ENCODE measurements around the gene ADGRG3. TPM values are rescaled to one million over a fixed set of nuclear protein-coding genes. Genes with fewer than 3 reads are reported as not detected.

ADGRG3 gene
- total RNA-seq, 1 experiment from 2014 or later, result not detected

DNA sequence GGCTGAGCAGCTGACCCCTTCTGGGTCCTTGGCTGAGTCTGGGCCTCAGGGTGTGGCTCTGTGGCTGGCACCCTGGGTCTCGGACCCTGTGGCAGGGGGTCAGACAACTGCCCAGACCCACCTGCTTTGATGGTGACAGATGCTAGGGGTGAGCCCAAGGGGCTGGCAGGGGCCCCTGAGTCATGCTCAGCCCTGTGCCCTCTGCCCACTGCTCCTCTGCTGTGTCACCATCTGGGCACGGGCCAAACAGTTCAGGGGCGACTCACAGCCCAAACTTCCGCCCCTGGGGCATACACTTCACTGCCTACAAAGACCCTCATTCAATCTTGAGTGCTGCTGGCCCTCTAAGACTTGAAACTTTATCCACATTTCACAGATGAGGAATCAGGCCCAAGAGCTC lies 33.9 kb upstream of the ADGRG3 start (continued):
- TF ChIP-seq, protein P1, sequence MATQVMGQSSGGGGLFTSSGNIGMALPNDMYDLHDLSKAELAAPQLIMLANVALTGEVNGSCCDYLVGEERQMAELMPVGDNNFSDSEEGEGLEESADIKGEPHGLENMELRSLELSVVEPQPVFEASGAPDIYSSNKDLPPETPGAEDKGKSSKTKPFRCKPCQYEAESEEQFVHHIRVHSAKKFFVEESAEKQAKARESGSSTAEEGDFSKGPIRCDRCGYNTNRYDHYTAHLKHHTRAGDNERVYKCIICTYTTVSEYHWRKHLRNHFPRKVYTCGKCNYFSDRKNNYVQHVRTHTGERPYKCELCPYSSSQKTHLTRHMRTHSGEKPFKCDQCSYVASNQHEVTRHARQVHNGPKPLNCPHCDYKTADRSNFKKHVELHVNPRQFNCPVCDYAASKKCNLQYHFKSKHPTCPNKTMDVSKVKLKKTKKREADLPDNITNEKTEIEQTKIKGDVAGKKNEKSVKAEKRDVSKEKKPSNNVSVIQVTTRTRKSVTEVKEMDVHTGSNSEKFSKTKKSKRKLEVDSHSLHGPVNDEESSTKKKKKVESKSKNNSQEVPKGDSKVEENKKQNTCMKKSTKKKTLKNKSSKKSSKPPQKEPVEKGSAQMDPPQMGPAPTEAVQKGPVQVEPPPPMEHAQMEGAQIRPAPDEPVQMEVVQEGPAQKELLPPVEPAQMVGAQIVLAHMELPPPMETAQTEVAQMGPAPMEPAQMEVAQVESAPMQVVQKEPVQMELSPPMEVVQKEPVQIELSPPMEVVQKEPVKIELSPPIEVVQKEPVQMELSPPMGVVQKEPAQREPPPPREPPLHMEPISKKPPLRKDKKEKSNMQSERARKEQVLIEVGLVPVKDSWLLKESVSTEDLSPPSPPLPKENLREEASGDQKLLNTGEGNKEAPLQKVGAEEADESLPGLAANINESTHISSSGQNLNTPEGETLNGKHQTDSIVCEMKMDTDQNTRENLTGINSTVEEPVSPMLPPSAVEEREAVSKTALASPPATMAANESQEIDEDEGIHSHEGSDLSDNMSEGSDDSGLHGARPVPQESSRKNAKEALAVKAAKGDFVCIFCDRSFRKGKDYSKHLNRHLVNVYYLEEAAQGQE (IDR thresholded peaks at IDR 0.05; ENCODE audit: low read depth), result no peak
- TF ChIP-seq CEBPB (IDR thresholded peaks at IDR 0.05; ENCODE audit: low read depth) (no peak), POLR2A (IDR thresholded peaks at IDR 0.05; ENCODE audit: borderline replicate concordance, extremely low read depth, insufficient read depth, insufficient read length) (no peak), POLR2AphosphoS5 (IDR thresholded peaks at IDR 0.05; ENCODE audit: low read depth, low read length) (no peak), SP1 (IDR thresholded peaks at IDR 0.05; ENCODE audit: low read depth) (no peak), SRF (IDR thresholded peaks at IDR 0.05; ENCODE audit: low read depth) (no peak)

DNA sequence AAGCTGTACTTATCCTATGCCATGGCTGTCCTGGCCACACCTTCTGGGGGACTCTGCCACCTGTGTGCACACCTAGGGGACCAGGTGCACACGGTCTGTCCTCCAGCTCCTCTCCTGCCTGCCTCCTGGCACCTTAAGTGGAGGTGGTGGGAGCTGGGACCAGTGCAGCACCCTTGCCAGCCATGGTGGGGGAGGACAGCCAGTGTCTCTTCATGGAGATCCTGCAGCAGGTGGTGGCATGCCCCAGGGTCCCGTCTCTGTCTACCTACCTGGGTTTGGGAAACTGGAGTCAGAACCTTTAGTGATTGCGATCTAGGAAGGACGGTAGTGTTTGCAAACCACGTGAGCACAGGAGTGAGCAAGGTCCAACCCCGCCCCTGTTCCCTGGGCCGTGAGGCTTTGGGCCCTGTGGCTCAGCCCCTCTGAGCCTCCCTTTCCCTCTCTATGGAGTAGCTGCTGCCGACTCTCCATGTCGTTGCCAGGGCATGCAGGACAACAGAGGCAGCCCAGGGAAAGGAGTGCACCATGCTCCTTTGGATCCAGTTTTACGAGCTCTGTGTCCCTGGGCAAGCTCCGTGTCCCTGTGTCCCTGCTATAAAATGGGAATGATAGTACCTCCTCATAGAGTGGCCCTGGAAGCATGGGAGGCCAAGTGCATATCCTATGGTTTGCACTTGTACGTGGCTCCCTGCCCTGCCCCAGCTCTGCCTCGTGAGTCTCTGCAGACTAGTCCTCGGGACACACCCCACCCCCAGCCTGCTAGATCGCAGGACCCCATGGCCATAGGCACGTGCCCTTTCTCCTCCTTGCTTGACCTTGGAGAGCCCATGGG lies 32.6 kb upstream of the ADGRG3 start:
- Histone ChIP-seq H3K4me1 (ENCODE audit: control insufficient read depth in 1 of 2, insufficient read depth in 2 of 2, low read length in 2 of 2) (peaks cover 13 to 44% of the 10 kb centered on the region in 2 experiments), H4K20me1 (ENCODE audit: insufficient read depth) (no peaks in the 10 kb centered on the region), H3K79me2 (ENCODE audit: insufficient read depth, low read length) (no peaks in the 10 kb centered on the region), H3K27ac (ENCODE audit: low read depth, low read length) (no peak overlapping the region), H3K4me2 (ENCODE audit: low read length) (no peak overlapping the region), H3K9me3 (ENCODE audit: control insufficient read depth in 1 of 2, insufficient read depth in 1 of 2, low read depth in 1 of 2, low read length in 2 of 2) (no peaks in the 10 kb centered on the region), H3K27me3 (ENCODE audit: insufficient read depth, low read length) (no peaks in the 10 kb centered on the region), H3K36me3 (ENCODE audit: control insufficient read depth in 1 of 2, insufficient read depth in 2 of 2, low read length in 2 of 2) (no peaks in the 10 kb centered on the region), H3K9me2 (ENCODE audit: insufficient read depth) (no peaks in the 10 kb centered on the region), H3K9ac (ENCODE audit: low read length) (no peak overlapping the region), H3K4me3 (replicated peaks in 1 of 2; ENCODE audit: low read depth in 1 of 2, low read length in 2 of 2) (no peak overlapping the region), H2AFZ (ENCODE audit: low read depth, low read length, poor library complexity, severe bottlenecking) (no peak overlapping the region)
- intact Hi-C loops (cut with micrococcal nuclease), result no loop called here
- no TSS peak for BruUV-seq (replicated peaks)
- ATAC-seq (no peak), DNase-seq (ENCODE audit: low read depth, low spot score) (no peak)
- ChIA-PET RAD21 (ENCODE audit: low non-redundant PET in 1 of 2, low total read pairs in 2 of 2, uncharacterized antibody in 2 of 2, unreplicated experiment in 2 of 2) (no interaction called here), CTCF (interaction anchor here (2.1 to 3.9 kb wide), 2 partner anchors 12 to 44 kb away, joined by 6 to 12 read pairs; no protein-coding TSS in a partner anchor), POLR2A (interaction anchor here (1.5 kb wide), 1 partner anchor 12 kb away, joined by 4 read pairs; no protein-coding TSS in a partner anchor)
- no peak for TF ChIP-seq SP1 (IDR thresholded peaks at IDR 0.05; ENCODE audit: low read depth)
- no peak for TF ChIP-seq SRF (IDR thresholded peaks at IDR 0.05; ENCODE audit: low read depth)
- TF ChIP-seq TCF7L2 (IDR thresholded peaks at IDR 0.05; ENCODE audit: borderline replicate concordance, extremely low read depth, insufficient read depth, insufficient read length), result no peak
- TF ChIP-seq POLR2AphosphoS5 (IDR thresholded peaks at IDR 0.05; ENCODE audit: low read depth, low read length), result no peak
- TF ChIP-seq, protein P2, sequence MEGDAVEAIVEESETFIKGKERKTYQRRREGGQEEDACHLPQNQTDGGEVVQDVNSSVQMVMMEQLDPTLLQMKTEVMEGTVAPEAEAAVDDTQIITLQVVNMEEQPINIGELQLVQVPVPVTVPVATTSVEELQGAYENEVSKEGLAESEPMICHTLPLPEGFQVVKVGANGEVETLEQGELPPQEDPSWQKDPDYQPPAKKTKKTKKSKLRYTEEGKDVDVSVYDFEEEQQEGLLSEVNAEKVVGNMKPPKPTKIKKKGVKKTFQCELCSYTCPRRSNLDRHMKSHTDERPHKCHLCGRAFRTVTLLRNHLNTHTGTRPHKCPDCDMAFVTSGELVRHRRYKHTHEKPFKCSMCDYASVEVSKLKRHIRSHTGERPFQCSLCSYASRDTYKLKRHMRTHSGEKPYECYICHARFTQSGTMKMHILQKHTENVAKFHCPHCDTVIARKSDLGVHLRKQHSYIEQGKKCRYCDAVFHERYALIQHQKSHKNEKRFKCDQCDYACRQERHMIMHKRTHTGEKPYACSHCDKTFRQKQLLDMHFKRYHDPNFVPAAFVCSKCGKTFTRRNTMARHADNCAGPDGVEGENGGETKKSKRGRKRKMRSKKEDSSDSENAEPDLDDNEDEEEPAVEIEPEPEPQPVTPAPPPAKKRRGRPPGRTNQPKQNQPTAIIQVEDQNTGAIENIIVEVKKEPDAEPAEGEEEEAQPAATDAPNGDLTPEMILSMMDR (IDR thresholded peaks at IDR 0.05 in 2 of 3, conservative IDR thresholded peaks at IDR 0.05 in 1 of 3; ENCODE audit: borderline replicate concordance in 1 of 3, insufficient read depth in 1 of 3, low read depth in 2 of 3, low read length in 2 of 3), result no peak
- no peak for TF ChIP-seq JUND (IDR thresholded peaks at IDR 0.05)
- TF ChIP-seq ZNF274 (IDR thresholded peaks at IDR 0.05; ENCODE audit: low read depth, low read length), result no peak
- TF ChIP-seq ZFX (IDR thresholded peaks at IDR 0.05), result no peak
- TF ChIP-seq, protein P1 (IDR thresholded peaks at IDR 0.05; ENCODE audit: low read depth), result no peak
- TF ChIP-seq POLR2A (IDR thresholded peaks at IDR 0.05; ENCODE audit: borderline replicate concordance, extremely low read depth, insufficient read depth, insufficient read length), result no peak
- TF ChIP-seq, protein P3, sequence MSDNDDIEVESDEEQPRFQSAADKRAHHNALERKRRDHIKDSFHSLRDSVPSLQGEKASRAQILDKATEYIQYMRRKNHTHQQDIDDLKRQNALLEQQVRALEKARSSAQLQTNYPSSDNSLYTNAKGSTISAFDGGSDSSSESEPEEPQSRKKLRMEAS (IDR thresholded peaks at IDR 0.05), result no peak
- TF ChIP-seq, protein P4, sequence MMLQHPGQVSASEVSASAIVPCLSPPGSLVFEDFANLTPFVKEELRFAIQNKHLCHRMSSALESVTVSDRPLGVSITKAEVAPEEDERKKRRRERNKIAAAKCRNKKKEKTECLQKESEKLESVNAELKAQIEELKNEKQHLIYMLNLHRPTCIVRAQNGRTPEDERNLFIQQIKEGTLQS (IDR thresholded peaks at IDR 0.05), result no peak

Measured in HCT116 (cell line).